CD4-positive, alpha-beta T cell (primary cell): Measurements from ENCODE around the gene DEF6. TPM values are rescaled to one million over a fixed set of nuclear protein-coding genes. Genes with fewer than 3 reads are reported as not detected.

ENCODE experiments used
- ATAC-seq: fragments of 200-7000 bp; cut with Tn5 transposase; one replicate; pipeline ENCODE4 v1.10.0; 2022; ENCODE audit warnings: mild to moderate bottlenecking; ENCODE audit not compliant: poor library complexity
- CTCF ChIA-PET: fragments of 350-600 bp; sonication (Branson Sonifier 250); formaldehyde crosslinking; loops from one replicate; lab custom pipeline; 2021; ENCODE audit warnings: antibody characterized with exemption, inconsistent platforms; lab: Charles Lee
- POLR2A ChIA-PET: fragments of 350-600 bp; sonication (Branson Sonifier 250); formaldehyde crosslinking; loops from one replicate; lab custom pipeline; 2021; ENCODE audit warnings: antibody characterized with exemption, inconsistent platforms; lab: Charles Lee
- DNase-seq, 14 experiments: peaks; one replicate each; pipeline ENCODE4 v3.0.0-alpha.2; 2013 to 2020; ENCODE audit warnings: mixed read lengths in 2 of 14
- H3K27ac ChIP-seq, 2 donors: one replicate each; pipeline versions ENCODE4 v1.5.1 to v1.7.0; 2013; ENCODE audit warnings: low read length in 2 of 2, low read depth in 1 of 2, mild to moderate bottlenecking in 1 of 2
- H3K27me3 ChIP-seq, 2 experiments: 1 replicate in 1 of 2; 2 replicates in 1 of 2; pipeline versions ENCODE4 v1.6.1 to v1.7.0; 2013; ENCODE audit warnings: low read length in 2 of 2, control low read depth in 1 of 2, mild to moderate bottlenecking in 1 of 2, moderate library complexity in 1 of 2; ENCODE audit not compliant: insufficient read depth in 2 of 2, control insufficient read depth in 1 of 2
- H3K36me3 ChIP-seq: one replicate; pipeline ENCODE4 v1.6.1; 2013; ENCODE audit warnings: low read length, control low read depth; ENCODE audit not compliant: insufficient read depth
- H3K4me1 ChIP-seq: one replicate; pipeline ENCODE4 v1.6.1; 2013; ENCODE audit warnings: low read length, control low read depth; ENCODE audit not compliant: insufficient read depth
- H3K4me3 ChIP-seq: one replicate; pipeline ENCODE4 v1.5.1; 2013; ENCODE audit warnings: mild to moderate bottlenecking, low read length, moderate library complexity
- H3K9me3 ChIP-seq, 2 experiments: 1 replicate in 1 of 2; 2 replicates in 1 of 2; pipeline versions ENCODE4 v1.6.1 to v1.7.0; 2013; ENCODE audit warnings: low read length in 2 of 2, mild to moderate bottlenecking in 2 of 2, control low read depth in 1 of 2, moderate library complexity in 1 of 2; ENCODE audit not compliant: control insufficient read depth in 1 of 2, insufficient read depth in 1 of 2
- H3K27ac Mint-ChIP-seq: one replicate; pipeline ENCODE4 v1.8.0; 2020; ENCODE audit warnings: mixed read lengths
- H3K27me3 Mint-ChIP-seq: one replicate; pipeline ENCODE4 v1.8.0; 2021; ENCODE audit warnings: mixed read lengths
- H3K36me3 Mint-ChIP-seq: one replicate; pipeline ENCODE4 v1.8.0; 2021; ENCODE audit warnings: low read depth, mixed read lengths
- H3K4me1 Mint-ChIP-seq: one replicate; pipeline ENCODE4 v1.8.0; 2021; ENCODE audit warnings: low read depth, mixed read lengths
- H3K4me3 Mint-ChIP-seq: one replicate; pipeline ENCODE4 v1.8.0; 2020; ENCODE audit warnings: mild to moderate bottlenecking, mixed read lengths
- H3K9me3 Mint-ChIP-seq: one replicate; pipeline ENCODE4 v1.8.0; 2020; ENCODE audit warnings: mixed read lengths
- intact Hi-C, 2 experiments: fragments of 100-400 bp; cut with DNase I in 1 of 2; cut with micrococcal nuclease in 1 of 2; formaldehyde crosslinking; loops; one replicate each; pipeline versions ENCODE4 v1.15.1 to v1.9.0; 2023 to 2025; cut with DNase I, micrococcal nuclease
- total RNA-seq, 174 experiments: library from RNA in 2 of 174; stranded (reverse) in 2 of 174; gene quantifications; one replicate each; pipeline ENCODE4 v1.2.3 and lab custom pipeline; 2021 to 2026
- TF ChIP-seq, protein P1 (sequence below): fragments of 200-600 bp; IDR thresholded peaks from one replicate; pipeline ENCODE4 v1.8.0; 2022; ENCODE audit warnings: antibody characterized with exemption, mild to moderate bottlenecking

Gene DEF6
- total RNA-seq, 2 experiments from 2014 or later: 209 to 212 TPM

DNA sequence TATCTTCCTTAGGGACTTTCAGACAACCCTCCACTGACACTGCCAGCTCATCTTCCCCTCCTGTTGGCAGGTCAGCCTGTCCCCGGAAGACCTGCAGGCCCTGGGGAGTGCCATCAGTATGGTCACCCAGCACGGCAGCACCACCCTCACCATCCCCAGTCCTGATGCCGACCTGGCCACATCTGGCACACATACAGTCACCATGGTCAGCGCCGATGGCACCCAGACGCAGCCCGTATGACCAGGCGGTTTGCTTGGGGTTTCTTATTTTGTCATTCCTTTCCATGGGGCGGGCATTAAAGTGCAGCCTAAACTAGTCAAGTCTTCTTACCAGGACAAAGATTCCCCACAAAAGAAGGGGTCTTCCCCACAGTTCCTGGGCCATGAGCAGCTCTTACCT is 3.9 kb upstream of the DEF6 start:
- POLR2A ChIA-PET: interaction anchor here (1.2 to 9.2 kb wide), 2 partner anchors 34 to 158 kb away, joined by 3 to 94 read pairs; partner anchors contain the start of gene FANCE
- peaks cover 15% of the 10 kb centered on the region for H3K4me1 Mint-ChIP-seq
- peaks cover 85% of the 10 kb centered on the region for H3K36me3 Mint-ChIP-seq

DNA sequence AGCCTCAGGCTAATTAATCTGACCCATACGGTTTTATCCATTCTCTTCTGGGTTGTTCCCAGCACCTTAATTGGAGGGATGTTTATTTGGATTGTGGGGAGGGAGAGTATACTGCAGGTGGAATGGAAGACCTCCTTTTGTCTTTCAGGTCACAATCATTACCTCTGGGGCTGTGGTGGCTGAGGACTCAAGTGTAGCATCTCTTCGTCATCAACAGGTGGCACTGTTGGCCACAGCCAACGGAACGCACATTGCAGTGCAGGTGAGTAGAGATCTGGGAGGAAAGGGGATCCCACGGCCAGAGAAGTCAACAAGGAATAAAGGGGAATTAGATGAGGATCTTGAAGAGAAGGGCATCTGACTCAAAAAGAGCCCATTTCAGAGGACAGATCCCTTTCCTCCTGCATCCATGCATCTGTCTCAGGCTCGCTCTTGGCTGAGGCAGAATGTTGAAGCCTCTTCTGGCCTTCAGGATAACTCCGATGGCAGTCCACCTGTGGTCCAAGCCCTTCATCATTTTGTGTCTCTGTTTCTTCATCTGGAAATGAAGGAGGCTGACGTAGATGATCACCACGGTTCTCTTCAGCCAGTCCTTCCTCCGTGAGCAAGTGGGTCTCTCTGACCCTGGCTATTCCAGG is 3.2 kb upstream of the DEF6 start:
- peaks cover 68% of the 10 kb centered on the region for H3K36me3 ChIP-seq
- H3K4me3 Mint-ChIP-seq: peak overlapping the region; percentile 58
- intact Hi-C loops: loop anchor here (1.0 to 2.0 kb wide), 3 partner anchors 155 to 443 kb away; partner anchors contain the start of gene ARMC12 (in 2 of the 2)

More for the DNA sequence above, 3.9 kb upstream of the DEF6 start:
- no peaks in the 10 kb centered on the region for H3K27me3 ChIP-seq
- no peak overlapping the region for H3K27ac ChIP-seq
- CTCF ChIA-PET: interaction anchor here (1.3 to 7.9 kb wide), 3 partner anchors 33 to 156 kb away, joined by 5 to 75 read pairs (median 10); partner anchors contain the start of genes FANCE and PPARD
- peaks cover 19% of the 10 kb centered on the region for H3K4me1 ChIP-seq
- ATAC-seq: no peak
- no peaks in the 10 kb centered on the region for H3K9me3 ChIP-seq
- H3K4me3 ChIP-seq: no peak overlapping the region
- Mint-ChIP-seq H3K4me3 (no peak overlapping the region), H3K9me3 (no peaks in the 10 kb centered on the region), H3K27ac (no peak overlapping the region), H3K27me3 (no peaks in the 10 kb centered on the region)
- TF ChIP-seq, protein P1, sequence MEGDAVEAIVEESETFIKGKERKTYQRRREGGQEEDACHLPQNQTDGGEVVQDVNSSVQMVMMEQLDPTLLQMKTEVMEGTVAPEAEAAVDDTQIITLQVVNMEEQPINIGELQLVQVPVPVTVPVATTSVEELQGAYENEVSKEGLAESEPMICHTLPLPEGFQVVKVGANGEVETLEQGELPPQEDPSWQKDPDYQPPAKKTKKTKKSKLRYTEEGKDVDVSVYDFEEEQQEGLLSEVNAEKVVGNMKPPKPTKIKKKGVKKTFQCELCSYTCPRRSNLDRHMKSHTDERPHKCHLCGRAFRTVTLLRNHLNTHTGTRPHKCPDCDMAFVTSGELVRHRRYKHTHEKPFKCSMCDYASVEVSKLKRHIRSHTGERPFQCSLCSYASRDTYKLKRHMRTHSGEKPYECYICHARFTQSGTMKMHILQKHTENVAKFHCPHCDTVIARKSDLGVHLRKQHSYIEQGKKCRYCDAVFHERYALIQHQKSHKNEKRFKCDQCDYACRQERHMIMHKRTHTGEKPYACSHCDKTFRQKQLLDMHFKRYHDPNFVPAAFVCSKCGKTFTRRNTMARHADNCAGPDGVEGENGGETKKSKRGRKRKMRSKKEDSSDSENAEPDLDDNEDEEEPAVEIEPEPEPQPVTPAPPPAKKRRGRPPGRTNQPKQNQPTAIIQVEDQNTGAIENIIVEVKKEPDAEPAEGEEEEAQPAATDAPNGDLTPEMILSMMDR: no peak
- peaks cover 75% of the 10 kb centered on the region for H3K36me3 ChIP-seq
- intact Hi-C loops: loop anchor here (1.0 to 2.0 kb wide), 3 partner anchors 156 to 444 kb away; partner anchors contain the start of gene ARMC12 (in 2 of the 2)
- DNase-seq: no peak

DNA sequence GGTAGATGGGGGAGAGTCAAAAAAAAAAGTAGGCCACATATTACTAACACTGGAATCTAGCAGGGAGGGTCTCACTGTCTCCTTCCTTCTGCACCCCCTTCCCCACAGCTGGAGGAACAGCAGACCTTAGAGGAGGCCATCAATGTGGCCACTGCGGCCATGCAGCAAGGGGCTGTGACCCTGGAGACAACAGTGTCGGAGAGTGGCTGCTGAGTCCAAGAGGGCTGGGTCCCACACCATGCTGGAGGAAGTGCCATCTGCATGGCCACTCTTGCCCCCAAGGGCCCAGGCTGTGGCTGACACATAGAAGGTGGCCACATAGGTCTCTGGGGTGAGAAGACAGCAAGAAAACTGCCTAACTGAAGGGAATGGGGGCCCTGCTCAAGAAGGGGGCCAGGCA is 2.6 kb upstream of the DEF6 start:
- Histone ChIP-seq H3K36me3 (peaks cover 63% of the 10 kb centered on the region), H3K27ac (no peak overlapping the region), H3K27me3 (no peaks in the 10 kb centered on the region), H3K4me3 (no peak overlapping the region), H3K4me1 (peaks cover 29% of the 10 kb centered on the region), H3K9me3 (no peaks in the 10 kb centered on the region)
- Mint-ChIP-seq H3K27ac (no peak overlapping the region), H3K4me3 (no peak overlapping the region), H3K36me3 (peaks cover 86% of the 10 kb centered on the region), H3K4me1 (peaks cover 29% of the 10 kb centered on the region), H3K27me3 (no peaks in the 10 kb centered on the region), H3K9me3 (no peaks in the 10 kb centered on the region)
- ChIA-PET POLR2A (interaction anchor here (9.2 kb wide), 1 partner anchor 32 kb away, joined by 94 read pairs; no protein-coding TSS in a partner anchor), CTCF (interaction anchor here (2.3 to 7.9 kb wide), 5 partner anchors 32 to 173 kb away, joined by 6 to 75 read pairs (median 23); partner anchors contain the start of genes FANCE, PPARD and RPL10A)
- DNase-seq (no peak), ATAC-seq (no peak)
- intact Hi-C loops: loop anchor here in 1 of 2 experiments (2.0 to 5.0 kb wide), 2 partner anchors 47 to 442 kb away; partner anchors contain the start of genes ARMC12 and PPARD
- TF ChIP-seq, protein P1: no peak

More for the DNA sequence above, 3.2 kb upstream of the DEF6 start:
- ChIA-PET POLR2A (interaction anchor here (1.2 to 9.2 kb wide), 2 partner anchors 33 to 158 kb away, joined by 3 to 94 read pairs; partner anchors contain the start of gene FANCE), CTCF (interaction anchor here (1.3 to 7.9 kb wide), 4 partner anchors 33 to 155 kb away, joined by 5 to 75 read pairs (median 8); partner anchors contain the start of genes FANCE and PPARD)
- H3K4me3 ChIP-seq: no peak overlapping the region
- Mint-ChIP-seq H3K27me3 (no peaks in the 10 kb centered on the region), H3K36me3 (peaks cover 86% of the 10 kb centered on the region), H3K4me1 (peaks cover 22% of the 10 kb centered on the region), H3K27ac (peak overlapping the region; percentile 28), H3K9me3 (no peaks in the 10 kb centered on the region)
- peak in 12 of 14 experiments; percentile 34 to 83 (median 53) for DNase-seq
- H3K27me3 ChIP-seq: no peaks in the 10 kb centered on the region
- TF ChIP-seq, protein P1: peak; percentile 88
- H3K27ac ChIP-seq: no peak overlapping the region
- ATAC-seq: peak; percentile 47
- peaks cover 23% of the 10 kb centered on the region for H3K4me1 ChIP-seq
- H3K9me3 ChIP-seq: no peaks in the 10 kb centered on the region
